ENCODE data around the gene TRIO.

DNA sequence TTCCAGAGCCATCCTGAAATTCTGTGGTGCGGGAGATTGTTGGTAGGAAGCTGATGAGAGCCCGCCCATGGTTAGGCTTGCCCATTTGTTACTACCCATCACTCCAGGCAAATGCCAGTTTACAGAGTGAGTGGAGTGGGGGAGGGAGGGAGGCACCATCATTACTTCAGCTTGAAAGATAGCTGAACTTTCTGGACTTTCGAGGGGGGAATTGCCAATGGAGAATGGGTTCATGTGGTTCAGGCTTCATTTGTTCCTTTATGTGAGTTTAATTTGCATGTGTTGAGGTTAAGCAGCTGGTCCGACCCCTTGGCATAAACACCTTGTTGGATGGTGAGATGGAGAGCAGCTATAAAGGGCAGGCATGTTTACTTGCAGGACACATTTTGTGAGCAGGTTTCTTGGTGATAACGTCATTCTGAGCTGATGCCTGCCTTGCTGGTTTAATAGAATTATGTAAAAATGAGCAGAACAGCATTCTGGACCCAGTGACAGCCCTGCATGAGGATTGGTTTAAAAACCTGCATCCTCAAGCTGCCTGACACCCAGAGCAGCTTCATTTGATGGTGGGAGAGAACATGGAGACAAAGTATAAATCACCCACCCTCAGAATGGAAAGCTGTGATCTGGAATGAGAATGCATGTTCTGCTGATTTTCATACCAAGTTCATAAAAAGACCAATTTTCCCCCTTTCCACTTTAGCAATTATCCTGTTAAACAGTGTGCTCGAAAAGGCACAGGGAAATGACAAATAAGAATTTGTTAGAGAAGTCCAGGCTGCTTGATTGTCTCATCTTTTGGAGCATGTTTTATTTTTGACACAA lies 106.3 kb downstream of the TRIO start:
- TF ChIP-seq, protein P1, sequence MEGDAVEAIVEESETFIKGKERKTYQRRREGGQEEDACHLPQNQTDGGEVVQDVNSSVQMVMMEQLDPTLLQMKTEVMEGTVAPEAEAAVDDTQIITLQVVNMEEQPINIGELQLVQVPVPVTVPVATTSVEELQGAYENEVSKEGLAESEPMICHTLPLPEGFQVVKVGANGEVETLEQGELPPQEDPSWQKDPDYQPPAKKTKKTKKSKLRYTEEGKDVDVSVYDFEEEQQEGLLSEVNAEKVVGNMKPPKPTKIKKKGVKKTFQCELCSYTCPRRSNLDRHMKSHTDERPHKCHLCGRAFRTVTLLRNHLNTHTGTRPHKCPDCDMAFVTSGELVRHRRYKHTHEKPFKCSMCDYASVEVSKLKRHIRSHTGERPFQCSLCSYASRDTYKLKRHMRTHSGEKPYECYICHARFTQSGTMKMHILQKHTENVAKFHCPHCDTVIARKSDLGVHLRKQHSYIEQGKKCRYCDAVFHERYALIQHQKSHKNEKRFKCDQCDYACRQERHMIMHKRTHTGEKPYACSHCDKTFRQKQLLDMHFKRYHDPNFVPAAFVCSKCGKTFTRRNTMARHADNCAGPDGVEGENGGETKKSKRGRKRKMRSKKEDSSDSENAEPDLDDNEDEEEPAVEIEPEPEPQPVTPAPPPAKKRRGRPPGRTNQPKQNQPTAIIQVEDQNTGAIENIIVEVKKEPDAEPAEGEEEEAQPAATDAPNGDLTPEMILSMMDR (conservative IDR thresholded peaks at IDR 0.05; ENCODE audit: low read depth, low read length), result no peak
- TF ChIP-seq EZH2 (IDR thresholded peaks at IDR 0.05; ENCODE audit: low read length, unreplicated experiment), result no peak
